ENCODE data around the gene MAPKAPK3. TPM values are rescaled to one million over a fixed set of nuclear protein-coding genes. Genes with fewer than 3 reads are reported as not detected.

The MAPKAPK3 gene
- total and polyA plus RNA-seq, 2 of the 8 experiments (the other 6 are each of a cell fraction or from before 2014, with no cell fraction given): 65.4 to 99.8 TPM

- TF ChIP-seq CTCF (IDR thresholded peaks at IDR 0.05; ENCODE audit: control extremely low read depth in 1 of 3, insufficient read depth in 1 of 3, low read depth in 1 of 3, low read length in 3 of 3) (no peak), RAD21 (IDR thresholded peaks at IDR 0.05 in 1 of 2, conservative IDR thresholded peaks at IDR 0.05 in 1 of 2; ENCODE audit: low read depth in 2 of 2, low read length in 2 of 2) (no peak), TBP (IDR thresholded peaks at IDR 0.05; ENCODE audit: low read depth, low read length) (no peak), EGR1 (IDR thresholded peaks at IDR 0.05; ENCODE audit: borderline replicate concordance, low read depth, low read length) (no peak), SIN3A (conservative IDR thresholded peaks at IDR 0.05 in 1 of 2, IDR thresholded peaks at IDR 0.05 in 1 of 2; ENCODE audit: low read depth in 1 of 2, low read length in 2 of 2) (no peak), RBBP5 (IDR thresholded peaks at IDR 0.05; ENCODE audit: borderline replicate concordance, low read depth, low read length) (no peak), CEBPB (IDR thresholded peaks at IDR 0.05; ENCODE audit: low read depth, low read length) (no peak), ZNF274 (IDR thresholded peaks at IDR 0.05; ENCODE audit: borderline replicate concordance, extremely low read depth, low read length) (no peak), TCF12 (IDR thresholded peaks at IDR 0.05; ENCODE audit: low read depth, low read length) (no peak), TAF7 (optimal IDR thresholded peaks at IDR 0.05; ENCODE audit: borderline replicate concordance, low read depth, low read length) (no peak)
These were observed 8.6 kb downstream of the MAPKAPK3 start (continued) for GRCh38 chr3:50625231-50626182.
